PC-9 (cell line): ENCODE results near the gene NARF.

Experiments used
- EZH2 ChIP-seq: fragments of 200-600 bp; sonication (generic); IDR thresholded peaks from 2 replicates; pipeline ENCODE4 v1.8.0; 2017; ENCODE audit warnings: antibody characterized with exemption, low read depth
- TF ChIP-seq, protein P1 (sequence below): fragments of 200-600 bp; sonication (generic); conservative IDR thresholded peaks from 2 replicates; pipeline ENCODE4 v1.6.1; 2017; ENCODE audit warnings: mixed run types, antibody characterized with exemption, mild to moderate bottlenecking, moderate library complexity

DNA sequence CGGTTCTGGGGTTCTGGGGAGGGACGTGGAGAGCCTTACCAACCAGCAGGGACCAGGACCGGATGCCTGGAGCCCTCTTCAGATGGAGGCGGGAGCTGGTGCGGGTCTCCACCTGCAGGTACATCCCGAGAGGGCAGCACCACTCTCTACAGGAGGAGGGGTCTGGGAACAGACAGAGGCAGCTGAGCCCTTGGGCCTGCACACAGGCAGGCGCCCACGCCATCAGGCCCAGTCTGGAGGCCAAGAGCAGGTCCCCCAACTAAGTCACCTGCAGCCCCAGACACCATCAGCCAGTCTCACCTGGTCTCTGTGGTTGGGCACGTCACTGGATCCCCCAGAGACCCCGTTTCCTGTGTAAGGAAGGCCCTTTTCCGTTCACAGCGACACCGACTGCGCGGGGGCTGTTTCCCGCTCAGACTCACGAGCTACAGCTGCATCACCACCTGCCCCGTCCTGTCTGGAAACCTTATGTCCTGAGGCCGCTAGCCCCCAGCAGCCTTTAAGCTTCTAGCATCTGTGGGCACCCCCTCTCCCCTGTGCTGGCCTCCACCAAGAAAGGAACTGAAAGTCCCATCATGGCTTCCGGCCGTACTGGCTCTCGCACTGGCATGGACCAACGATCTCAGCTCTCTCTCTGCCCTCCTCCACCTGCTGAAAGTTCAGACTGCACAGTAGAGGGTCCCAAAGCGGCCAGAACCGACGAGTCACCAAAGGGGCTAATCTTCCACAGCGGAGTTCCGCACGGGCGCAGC lies 9.2 kb upstream of the NARF start:
- TF ChIP-seq, protein P1, sequence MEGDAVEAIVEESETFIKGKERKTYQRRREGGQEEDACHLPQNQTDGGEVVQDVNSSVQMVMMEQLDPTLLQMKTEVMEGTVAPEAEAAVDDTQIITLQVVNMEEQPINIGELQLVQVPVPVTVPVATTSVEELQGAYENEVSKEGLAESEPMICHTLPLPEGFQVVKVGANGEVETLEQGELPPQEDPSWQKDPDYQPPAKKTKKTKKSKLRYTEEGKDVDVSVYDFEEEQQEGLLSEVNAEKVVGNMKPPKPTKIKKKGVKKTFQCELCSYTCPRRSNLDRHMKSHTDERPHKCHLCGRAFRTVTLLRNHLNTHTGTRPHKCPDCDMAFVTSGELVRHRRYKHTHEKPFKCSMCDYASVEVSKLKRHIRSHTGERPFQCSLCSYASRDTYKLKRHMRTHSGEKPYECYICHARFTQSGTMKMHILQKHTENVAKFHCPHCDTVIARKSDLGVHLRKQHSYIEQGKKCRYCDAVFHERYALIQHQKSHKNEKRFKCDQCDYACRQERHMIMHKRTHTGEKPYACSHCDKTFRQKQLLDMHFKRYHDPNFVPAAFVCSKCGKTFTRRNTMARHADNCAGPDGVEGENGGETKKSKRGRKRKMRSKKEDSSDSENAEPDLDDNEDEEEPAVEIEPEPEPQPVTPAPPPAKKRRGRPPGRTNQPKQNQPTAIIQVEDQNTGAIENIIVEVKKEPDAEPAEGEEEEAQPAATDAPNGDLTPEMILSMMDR = no peak
- no peak for TF ChIP-seq EZH2
